OCI-LY7 (cell line): ENCODE measurements around the gene HTR1D. TPM values are rescaled to one million over a fixed set of nuclear protein-coding genes. Genes with fewer than 3 reads are reported as not detected.

Source experiments
- BruUV-seq: library from RNA; stranded (reverse); fragments of 400-500 nt; replicated peaks from 2 replicates; lab custom pipeline; 2021; lab: Mats Ljungman, UMichigan
- CTCF ChIA-PET: fragments of 300-600 bp; sonication (Branson Sonifier 250); formaldehyde crosslinking; loops from one replicate; lab custom pipeline; 2022; ENCODE audit warnings: antibody characterized with exemption; ENCODE audit not compliant: unreplicated experiment; lab: Charles Lee
- POLR2A ChIA-PET: fragments of 300-600 bp; sonication (Branson Sonifier 250); formaldehyde crosslinking; loops from one replicate; lab custom pipeline; 2022; ENCODE audit warnings: antibody characterized with exemption; lab: Charles Lee
- DNase-seq: peaks from one replicate; pipeline ENCODE4 v3.0.0-alpha.2; 2015; ENCODE audit warnings: low spot score
- H2AFZ ChIP-seq: fragments of 200-600 bp; sonication (generic), shearing (Covaris generic); 2 replicates; pipeline ENCODE4 v1.6.1; 2014; ENCODE audit warnings: mild to moderate bottlenecking, antibody characterized with exemption, low read length, moderate library complexity
- H3K27ac ChIP-seq: fragments of 200-600 bp; sonication (generic); 2 replicates; pipeline ENCODE4 v1.5.1; 2014; ENCODE audit warnings: mixed run types, low read depth, mild to moderate bottlenecking, moderate library complexity, low read length, inconsistent platforms; ENCODE audit not compliant: poor library complexity, severe bottlenecking
- H3K36me3 ChIP-seq: fragments of 200-600 bp; sonication (generic); 2 replicates; pipeline ENCODE4 v1.6.1; 2014; ENCODE audit warnings: mild to moderate bottlenecking, antibody characterized with exemption, low read length, moderate library complexity, mixed read lengths; ENCODE audit not compliant: insufficient read depth
- H3K4me1 ChIP-seq: fragments of 200-600 bp; sonication (generic); 2 replicates; pipeline ENCODE4 v1.5.1; 2014; ENCODE audit warnings: mild to moderate bottlenecking, low read length; ENCODE audit not compliant: insufficient read depth, poor library complexity, severe bottlenecking
- H3K4me2 ChIP-seq: fragments of 200-600 bp; sonication (generic); 2 replicates; pipeline ENCODE4 v1.6.1; 2014; ENCODE audit warnings: mild to moderate bottlenecking, low read length
- H3K4me3 ChIP-seq: fragments of 200-600 bp; sonication (generic); 2 replicates; pipeline ENCODE4 v1.5.1; 2014; ENCODE audit warnings: mild to moderate bottlenecking, low read depth, low read length; ENCODE audit not compliant: poor library complexity, severe bottlenecking
- H3K79me2 ChIP-seq: fragments of 200-600 bp; sonication (generic); 2 replicates; pipeline ENCODE4 v1.6.1; 2016; ENCODE audit warnings: low read depth, mild to moderate bottlenecking, low read length, moderate library complexity, mixed read lengths; ENCODE audit not compliant: insufficient read depth
- H3K9me2 ChIP-seq: fragments of 200-600 bp; sonication (generic); 2 replicates; pipeline ENCODE4 v1.6.1; 2016; ENCODE audit warnings: mild to moderate bottlenecking, low read length, mixed read lengths; ENCODE audit not compliant: insufficient read depth
- H3K9me3 ChIP-seq: fragments of 200-600 bp; sonication (generic); 2 replicates; pipeline ENCODE4 v1.6.1; 2014; ENCODE audit warnings: mild to moderate bottlenecking, mixed run types, low read length, mixed read lengths
- H4K20me1 ChIP-seq: fragments of 200-600 bp; sonication (generic); 2 replicates; pipeline ENCODE4 v1.6.1; 2014; ENCODE audit warnings: mild to moderate bottlenecking, antibody characterized with exemption, low read length, moderate library complexity, mixed read lengths; ENCODE audit not compliant: insufficient read depth
- CTCF ChIP-seq: fragments of 200-600 bp; sonication (generic); conservative IDR thresholded peaks from 2 replicates; pipeline ENCODE4 v1.5.1; 2014; ENCODE audit warnings: mild to moderate bottlenecking, antibody characterized with exemption, low read length, moderate library complexity, mixed read lengths
- EZH2phosphoT487 ChIP-seq: fragments of 200-600 bp; sonication (generic); IDR thresholded peaks from 2 replicates; pipeline ENCODE4 v1.6.1; 2018; ENCODE audit warnings: low read depth, borderline replicate concordance, mild to moderate bottlenecking, mixed run types, antibody characterized with exemption, low read length, moderate library complexity, mixed read lengths
- intact Hi-C: fragments of 100-400 bp; cut with micrococcal nuclease; formaldehyde crosslinking; loops from one replicate; pipeline ENCODE4 v1.10.0; 2022; ENCODE audit not compliant: unreplicated experiment
- total RNA-seq, 2 experiments: library from RNA; depleted of rRNA in 1 of 2; stranded (reverse); fragments of >200 nt in 1 of 2; shearing (Covaris generic) in 1 of 2; gene quantifications; 2 replicates each; pipeline ENCODE4 v1.2.3, GENCODE V29; 2014 to 2022

HTR1D gene
- total RNA-seq, 2 experiments from 2014 or later = not detected

GRCh38 chr1:23221107-23221506, 3.8 kb upstream of the HTR1D start:
- Histone ChIP-seq H3K4me1 (no peaks in the 10 kb centered on the region), H3K4me3 (no peak overlapping the region), H4K20me1 (no peaks in the 10 kb centered on the region), H3K79me2 (no peaks in the 10 kb centered on the region), H3K36me3 (no peaks in the 10 kb centered on the region), H3K4me2 (no peak overlapping the region), H3K9me3 (no peaks in the 10 kb centered on the region), H2AFZ (no peak overlapping the region), H3K9me2 (no peaks in the 10 kb centered on the region), H3K27ac (no peak overlapping the region)
- no TSS peak for BruUV-seq
- no peak for DNase-seq
- TF ChIP-seq CTCF = no peak
- no peak for TF ChIP-seq EZH2phosphoT487
- ChIA-PET POLR2A (interaction anchor here (0.5 to 1.8 kb wide), 2 partner anchors 10 to 16 kb away, joined by 3 to 6 read pairs; no protein-coding TSS in a partner anchor), CTCF (no interaction called here)
- intact Hi-C loops = no loop called here

GRCh38 chr1:23216771-23217420, 406 bp downstream of the HTR1D start:
- Histone ChIP-seq H3K4me3 (no peak overlapping the region), H4K20me1 (no peaks in the 10 kb centered on the region), H3K4me2 (no peak overlapping the region), H3K79me2 (no peaks in the 10 kb centered on the region), H2AFZ (no peak overlapping the region), H3K4me1 (no peaks in the 10 kb centered on the region), H3K9me3 (no peaks in the 10 kb centered on the region), H3K36me3 (no peaks in the 10 kb centered on the region), H3K27ac (no peak overlapping the region), H3K9me2 (no peaks in the 10 kb centered on the region)
- ChIA-PET CTCF (no interaction called here), POLR2A (no interaction called here)
- peak; percentile 16 for DNase-seq
- TF ChIP-seq EZH2phosphoT487 (no peak), CTCF (peak; percentile 83)
- intact Hi-C loops = no loop called here
- BruUV-seq = no TSS peak

- no peaks in the 10 kb centered on the region for H4K20me1 ChIP-seq
- no peak for DNase-seq
- H3K4me3 ChIP-seq = no peak overlapping the region
- H3K4me1 ChIP-seq = no peaks in the 10 kb centered on the region
- H3K9me2 ChIP-seq = no peaks in the 10 kb centered on the region
- no peak overlapping the region for H3K27ac ChIP-seq
- no peak overlapping the region for H2AFZ ChIP-seq
- H3K9me3 ChIP-seq = no peaks in the 10 kb centered on the region
- H3K36me3 ChIP-seq = no peaks in the 10 kb centered on the region
- CTCF ChIA-PET = no interaction called here
- no peaks in the 10 kb centered on the region for H3K79me2 ChIP-seq
- no peak overlapping the region for H3K4me2 ChIP-seq
- POLR2A ChIA-PET = no interaction called here
- no TSS peak for BruUV-seq
- intact Hi-C loops = no loop called here
- TF ChIP-seq CTCF = no peak
- TF ChIP-seq EZH2phosphoT487 = no peak
Measured at GRCh38 chr1:23215751-23216449, 1.4 kb downstream of the HTR1D start.
